Measurements from ENCODE around the gene TMEM63A. TPM values are rescaled to one million over a fixed set of nuclear protein-coding genes. Genes with fewer than 3 reads are reported as not detected.

Gene TMEM63A
- total and polyA plus RNA-seq, 2 experiments from 2014 or later, result 19.3 to 37.0 TPM

DNA sequence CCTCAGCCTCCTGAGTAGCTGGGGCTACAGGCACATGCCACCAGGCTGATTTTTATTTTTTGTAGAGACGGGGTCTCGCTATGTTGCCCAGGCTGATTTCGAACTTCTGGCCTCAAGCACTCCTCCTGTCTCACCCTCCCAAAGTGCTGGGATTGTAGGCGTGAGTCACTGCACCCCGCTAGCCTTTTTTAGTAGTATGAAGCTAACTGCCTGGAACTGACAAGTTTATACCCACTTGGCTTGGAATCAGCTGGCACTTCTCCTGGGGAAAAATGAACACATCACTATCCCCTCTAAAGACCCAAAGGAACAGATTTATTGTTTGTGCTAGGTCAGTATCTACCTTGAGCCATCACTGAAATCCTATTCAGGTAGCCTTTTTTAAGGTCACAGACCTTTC lies 19.0 kb downstream of the TMEM63A start:
- no peaks in the 10 kb centered on the region for H3K4me1 ChIP-seq (ENCODE audit: low read depth)
- H3K9me3 ChIP-seq (ENCODE audit: low read depth), result no peaks in the 10 kb centered on the region
- H3K27ac ChIP-seq, result no peak overlapping the region
- H3K27me3 ChIP-seq, result no peaks in the 10 kb centered on the region
- DNase-seq (ENCODE audit: low read depth in 1 of 2, low spot score in 1 of 2), result peak in 1 of 2 donors; percentile 39
- peaks cover 22% of the 10 kb centered on the region for H3K36me3 ChIP-seq
- H3K4me3 ChIP-seq, result no peak overlapping the region
- TF ChIP-seq CTCF (IDR thresholded peaks at IDR 0.05; ENCODE audit: low read depth, low read length), result no peak

GRCh38 chr1:225862581-225862950 lies 19.6 kb downstream of the TMEM63A start:
- no peaks in the 10 kb centered on the region for H3K9me3 ChIP-seq (ENCODE audit: low read depth)
- no peak for TF ChIP-seq CTCF (IDR thresholded peaks at IDR 0.05; ENCODE audit: low read depth, low read length)
- no peak overlapping the region for H3K27ac ChIP-seq
- H3K27me3 ChIP-seq, result no peaks in the 10 kb centered on the region
- no peak for DNase-seq (ENCODE audit: low read depth in 1 of 2, low spot score in 1 of 2)
- peaks cover 22% of the 10 kb centered on the region for H3K36me3 ChIP-seq
- H3K4me1 ChIP-seq (ENCODE audit: low read depth), result no peaks in the 10 kb centered on the region
- no peak overlapping the region for H3K4me3 ChIP-seq

- Histone ChIP-seq H3K36me3 (peaks cover 18% of the 10 kb centered on the region), H3K9me3 (ENCODE audit: low read depth) (no peaks in the 10 kb centered on the region)
- no peak for TF ChIP-seq CTCF (IDR thresholded peaks at IDR 0.05; ENCODE audit: low read depth, low read length)
Observed at GRCh38 chr1:225861834-225862580, 20.2 kb downstream of the TMEM63A start.

GRCh38 chr1:225860876-225861441 lies 21.2 kb downstream of the TMEM63A start:
- no peak overlapping the region for H3K27ac ChIP-seq
- no peaks in the 10 kb centered on the region for H3K9me3 ChIP-seq (ENCODE audit: low read depth)
- TF ChIP-seq CTCF (IDR thresholded peaks at IDR 0.05; ENCODE audit: low read depth, low read length), result no peak
- no peak overlapping the region for H3K4me3 ChIP-seq
- no peaks in the 10 kb centered on the region for H3K27me3 ChIP-seq
- H3K4me1 ChIP-seq (ENCODE audit: low read depth), result peaks cover 3% of the 10 kb centered on the region
- DNase-seq (ENCODE audit: low read depth in 1 of 2, low spot score in 1 of 2), result no peak
- peaks cover 18% of the 10 kb centered on the region for H3K36me3 ChIP-seq

More at GRCh38 chr1:225861834-225862580, 20.2 kb downstream of the TMEM63A start:
- Histone ChIP-seq H3K27me3 (no peaks in the 10 kb centered on the region), H3K27ac (no peak overlapping the region), H3K4me3 (no peak overlapping the region), H3K4me1 (ENCODE audit: low read depth) (no peaks in the 10 kb centered on the region)
- DNase-seq (ENCODE audit: low read depth in 1 of 2, low spot score in 1 of 2), result no peak

GRCh38 chr1:225860107-225860506 lies 22.1 kb downstream of the TMEM63A start:
- no peak for DNase-seq (ENCODE audit: low read depth in 1 of 2, low spot score in 1 of 2)
- TF ChIP-seq CTCF (IDR thresholded peaks at IDR 0.05; ENCODE audit: low read depth, low read length), result no peak
- H3K27ac ChIP-seq, result no peak overlapping the region
- no peaks in the 10 kb centered on the region for H3K9me3 ChIP-seq (ENCODE audit: low read depth)
- peaks cover 5% of the 10 kb centered on the region for H3K4me1 ChIP-seq (ENCODE audit: low read depth)
- peaks cover 18% of the 10 kb centered on the region for H3K36me3 ChIP-seq
- H3K27me3 ChIP-seq, result no peaks in the 10 kb centered on the region
- H3K4me3 ChIP-seq, result no peak overlapping the region

Measured in cardiac muscle cell (in vitro differentiated cells and primary cell).